Mucosa of descending colon (tissue), 3 donors: ENCODE results near the gene ARHGDIA. TPM values are rescaled to one million over a fixed set of nuclear protein-coding genes. Genes with fewer than 3 reads are reported as not detected.
A peak's percentile ranks its signal among the peaks of the same experiment; 100 is the strongest.

Experiments used
- ATAC-seq: fragments of 200-7000 bp; cut with Tn5 transposase; one replicate; pipeline ENCODE4 v1.9.1; 2020; ENCODE audit warnings: mild to moderate bottlenecking, moderate library complexity
- DNase-seq, 3 donors: peaks; one replicate each; pipeline ENCODE4 v3.0.0-alpha.2; 2020
- H3K36me3 ChIP-seq: fragments of 200-600 bp; one replicate; pipeline ENCODE4 v1.8.0; 2021; ENCODE audit warnings: low read depth, mild to moderate bottlenecking
- H3K4me1 ChIP-seq: fragments of 200-600 bp; one replicate; pipeline ENCODE4 v1.8.0; 2021; ENCODE audit warnings: low read depth, mild to moderate bottlenecking
- H3K4me3 ChIP-seq: fragments of 200-600 bp; one replicate; pipeline ENCODE4 v1.8.0; 2021; ENCODE audit warnings: mild to moderate bottlenecking
- H3K9me3 ChIP-seq: fragments of 200-600 bp; one replicate; pipeline ENCODE4 v1.8.0; 2021; ENCODE audit warnings: mild to moderate bottlenecking
- intact Hi-C, 2 donors: fragments of 100-400 bp; cut with DNase I in 1 of 2; cut with micrococcal nuclease in 1 of 2; formaldehyde crosslinking; loops; one replicate each; pipeline versions ENCODE4 v1.11.0 to v1.11.1; 2022; cut with DNase I, micrococcal nuclease
- total RNA-seq, 3 donors: library from RNA; stranded (reverse); fragmentation: NEBNext Ultra II Directional in 2 of 3; extraction: Animal tissue kit (Norgen Biotek cat#: 25700) in 2 of 3; gene quantifications; one replicate each; pipeline versions ENCODE4 v1.2.1 to v1.2.4, GENCODE V29; 2021 to 2023
- TF ChIP-seq, protein P1 (sequence below): fragments of 200-600 bp; IDR thresholded peaks from one replicate; pipeline ENCODE4 v1.8.0; 2022; ENCODE audit warnings: antibody characterized with exemption, mild to moderate bottlenecking
- donor health status: DM: no; HTN: no; CAD: no; lungs with moderate emphysema.
- donor health status: DM: no; HTN: no; CAD: no.
- donor health status: DM: no; HTN: yes; CAD: no.

The ARHGDIA gene
- total RNA-seq, 3 donors from 2014 or later: 326 to 473 (median 442) TPM

DNA sequence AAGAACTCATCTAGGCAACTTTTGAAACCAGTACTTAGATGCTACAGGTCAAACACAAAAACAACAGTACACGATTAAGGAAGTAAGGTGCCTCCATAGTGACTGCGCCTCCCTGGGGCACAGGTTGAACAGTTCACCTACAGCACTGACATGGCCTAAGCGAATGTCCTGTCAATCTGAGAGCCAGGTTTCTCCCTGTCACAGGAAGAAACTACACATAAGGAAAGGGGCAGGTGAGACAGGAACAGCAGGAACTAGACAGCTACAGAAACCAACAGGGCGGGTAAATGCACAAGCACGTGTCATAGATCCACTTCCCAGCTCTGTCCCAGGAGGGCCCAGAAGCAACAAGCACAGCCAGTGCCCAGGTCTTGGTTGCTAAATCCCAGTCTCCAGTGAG, 8.0 kb upstream of the ARHGDIA start:
- TF ChIP-seq, protein P1, sequence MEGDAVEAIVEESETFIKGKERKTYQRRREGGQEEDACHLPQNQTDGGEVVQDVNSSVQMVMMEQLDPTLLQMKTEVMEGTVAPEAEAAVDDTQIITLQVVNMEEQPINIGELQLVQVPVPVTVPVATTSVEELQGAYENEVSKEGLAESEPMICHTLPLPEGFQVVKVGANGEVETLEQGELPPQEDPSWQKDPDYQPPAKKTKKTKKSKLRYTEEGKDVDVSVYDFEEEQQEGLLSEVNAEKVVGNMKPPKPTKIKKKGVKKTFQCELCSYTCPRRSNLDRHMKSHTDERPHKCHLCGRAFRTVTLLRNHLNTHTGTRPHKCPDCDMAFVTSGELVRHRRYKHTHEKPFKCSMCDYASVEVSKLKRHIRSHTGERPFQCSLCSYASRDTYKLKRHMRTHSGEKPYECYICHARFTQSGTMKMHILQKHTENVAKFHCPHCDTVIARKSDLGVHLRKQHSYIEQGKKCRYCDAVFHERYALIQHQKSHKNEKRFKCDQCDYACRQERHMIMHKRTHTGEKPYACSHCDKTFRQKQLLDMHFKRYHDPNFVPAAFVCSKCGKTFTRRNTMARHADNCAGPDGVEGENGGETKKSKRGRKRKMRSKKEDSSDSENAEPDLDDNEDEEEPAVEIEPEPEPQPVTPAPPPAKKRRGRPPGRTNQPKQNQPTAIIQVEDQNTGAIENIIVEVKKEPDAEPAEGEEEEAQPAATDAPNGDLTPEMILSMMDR: no peak
- DNase-seq: no peak
- Histone ChIP-seq H3K4me3 (no peak overlapping the region), H3K9me3 (no peaks in the 10 kb centered on the region), H3K4me1 (no peaks in the 10 kb centered on the region), H3K36me3 (no peaks in the 10 kb centered on the region)
- intact Hi-C loops: no loop called here
- no peak for ATAC-seq

DNA sequence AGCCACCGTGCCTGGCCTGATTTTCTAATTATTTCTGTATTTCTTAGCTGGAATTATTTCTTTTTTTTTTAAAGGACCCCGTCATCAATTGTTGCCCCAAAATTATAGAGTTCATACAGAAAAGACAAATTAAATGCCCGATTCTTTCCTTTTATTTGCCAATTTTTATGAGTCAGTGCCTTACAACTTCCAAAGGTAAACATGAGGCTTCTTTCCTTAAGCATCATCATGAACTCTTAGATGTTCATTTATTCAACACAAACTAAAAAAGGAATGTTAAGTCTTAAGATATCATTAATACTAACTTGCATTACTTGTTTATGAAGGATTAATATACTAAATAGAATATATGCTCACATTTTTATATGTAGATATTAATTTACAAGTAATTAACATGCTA, 7.2 kb upstream of the ARHGDIA start:
- no peak for DNase-seq
- no peaks in the 10 kb centered on the region for H3K4me1 ChIP-seq
- H3K9me3 ChIP-seq: no peaks in the 10 kb centered on the region
- intact Hi-C loops: no loop called here
- no peaks in the 10 kb centered on the region for H3K36me3 ChIP-seq
- ATAC-seq: no peak
- H3K4me3 ChIP-seq: no peak overlapping the region
- TF ChIP-seq, protein P1: no peak

DNA sequence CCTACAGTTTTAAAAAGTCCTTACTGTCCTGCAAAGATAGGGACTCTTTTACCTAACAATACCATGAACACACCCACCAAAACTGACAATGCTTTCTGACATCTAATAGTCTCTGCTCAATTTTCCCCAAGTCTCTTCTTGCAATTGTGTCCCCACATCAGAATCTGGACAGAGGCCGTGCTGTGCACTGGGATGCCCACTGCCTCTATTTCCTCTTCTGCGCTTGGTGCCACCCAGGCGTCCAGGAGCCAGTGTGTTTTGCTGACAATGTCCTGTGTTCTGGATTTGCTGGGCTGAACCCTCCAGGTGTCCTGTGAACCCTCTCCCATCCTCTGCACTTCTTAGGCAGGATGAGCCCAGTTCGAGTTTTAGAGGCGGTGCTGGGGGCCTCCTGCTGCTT, 6.4 kb upstream of the ARHGDIA start:
- intact Hi-C loops: no loop called here
- DNase-seq (no peak), ATAC-seq (no peak)
- peaks cover 3% of the 10 kb centered on the region for H3K4me1 ChIP-seq
- no peak overlapping the region for H3K4me3 ChIP-seq
- H3K9me3 ChIP-seq: no peaks in the 10 kb centered on the region
- TF ChIP-seq, protein P1: no peak
- no peaks in the 10 kb centered on the region for H3K36me3 ChIP-seq

DNA sequence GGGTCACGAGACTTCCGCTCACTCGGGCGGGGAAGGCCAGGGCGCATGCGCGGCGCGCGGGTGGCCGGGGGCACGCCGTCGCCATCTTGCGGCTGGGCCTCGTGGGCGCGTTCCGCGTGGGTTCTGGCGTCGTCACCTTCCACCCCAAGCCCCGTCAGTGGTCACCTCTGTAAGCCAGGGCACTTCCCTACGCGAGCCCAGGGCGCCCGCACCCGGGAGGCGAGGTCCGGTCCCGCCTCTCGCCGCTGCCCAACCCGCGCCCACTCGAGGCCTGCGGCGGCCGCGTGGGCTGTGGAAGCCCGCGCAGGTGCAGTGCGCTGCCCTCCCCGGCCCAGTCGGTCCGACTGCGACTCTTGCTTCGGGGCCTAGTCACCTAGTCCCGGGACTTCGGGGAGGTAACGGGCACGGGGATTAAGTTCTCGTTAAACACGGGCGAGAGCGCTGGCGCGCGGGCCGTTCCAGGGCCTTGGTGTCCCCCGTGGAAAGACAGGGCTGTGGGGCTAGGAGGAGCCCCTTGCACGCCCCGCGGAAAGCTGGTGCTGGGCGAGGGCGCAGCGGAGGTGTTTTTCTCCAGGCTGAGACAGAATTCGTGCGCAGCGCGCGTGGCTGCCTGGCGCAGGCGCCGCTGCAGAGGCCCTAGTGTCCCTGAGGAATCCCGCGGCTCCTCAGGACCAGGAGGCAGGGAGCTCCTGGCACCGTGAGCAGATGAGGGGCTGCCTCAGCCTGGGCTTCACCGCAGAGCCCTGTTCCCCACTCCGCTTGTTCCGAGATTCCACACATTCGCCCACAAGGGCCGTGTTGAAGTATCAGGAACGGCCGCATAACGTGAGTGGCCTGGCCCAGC, 472 bp upstream of the ARHGDIA start:
- H3K4me1 ChIP-seq: peaks cover 48% of the 10 kb centered on the region
- no peaks in the 10 kb centered on the region for H3K9me3 ChIP-seq
- intact Hi-C loops: no loop called here
- ATAC-seq: peak; percentile 72
- DNase-seq: peak; percentile 96 to 97 (median 96)
- peak overlapping the region; percentile 87 for H3K4me3 ChIP-seq
- no peaks in the 10 kb centered on the region for H3K36me3 ChIP-seq
- TF ChIP-seq, protein P1: peak; percentile 27

DNA sequence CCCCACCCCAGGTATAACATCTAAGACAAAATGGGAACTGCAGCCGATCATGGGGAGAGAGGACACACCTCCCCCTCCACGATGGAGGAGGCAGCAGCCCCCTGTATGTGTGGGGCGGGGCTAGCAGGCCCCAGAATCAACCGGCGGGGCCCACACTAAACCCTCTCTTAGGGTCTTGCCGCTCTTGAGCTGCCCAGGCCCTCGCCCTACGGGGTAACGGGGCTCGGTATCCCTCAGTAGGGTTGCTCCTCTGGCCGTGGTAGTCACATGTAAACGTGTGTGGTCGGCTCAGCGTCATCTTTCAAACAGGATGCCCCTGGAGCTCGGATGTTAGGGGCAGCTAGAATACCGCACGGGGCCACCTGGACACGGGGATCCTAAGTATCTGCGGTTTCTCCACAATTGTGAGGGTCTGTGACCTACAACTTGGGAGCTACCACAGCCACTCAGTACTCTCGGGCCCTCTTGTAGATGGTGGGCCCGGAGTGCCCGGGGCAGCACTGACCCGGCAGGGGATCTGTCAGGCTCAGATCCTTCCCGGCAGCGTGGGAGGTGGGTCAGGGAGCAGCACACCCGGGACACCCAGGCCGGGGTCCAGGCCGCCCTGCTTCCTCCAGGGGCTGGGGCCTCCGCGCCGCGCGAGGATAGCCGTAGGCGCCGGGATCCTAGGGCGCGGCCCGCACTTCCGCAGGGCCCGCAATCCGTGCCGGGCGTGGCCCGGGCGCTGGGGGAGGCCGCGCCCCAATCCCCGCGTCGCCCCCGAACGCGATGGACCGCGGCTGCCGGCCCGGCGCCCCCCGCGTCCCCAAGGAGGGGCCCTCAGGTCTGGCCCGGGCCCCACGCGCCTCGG, 781 bp downstream of the ARHGDIA start:
- H3K4me1 ChIP-seq: peaks cover 59% of the 10 kb centered on the region
- peak overlapping the region; percentile 87 for H3K4me3 ChIP-seq
- H3K36me3 ChIP-seq: no peaks in the 10 kb centered on the region
- no peaks in the 10 kb centered on the region for H3K9me3 ChIP-seq
- TF ChIP-seq, protein P1: no peak
- intact Hi-C loops: no loop called here
- peak; percentile 55 to 77 (median 75) for DNase-seq
- ATAC-seq: peak; percentile 20
